K562 (cell line): ENCODE results near the gene NTN1. TPM values are rescaled to one million over a fixed set of nuclear protein-coding genes. Genes with fewer than 3 reads are reported as not detected.

ENCODE experiments used
- ATAC-seq: fragments of 200-7000 bp; cut with Tn5 transposase; 3 replicates; pipeline ENCODE4 v1.9.1; 2020; ENCODE audit warnings: moderate library complexity
- BruUV-seq: library from RNA; stranded (reverse); fragments of 400-500 nt; replicated peaks from 2 replicates; lab custom pipeline; 2021; lab: Mats Ljungman, UMichigan
- CTCF ChIA-PET: fragments of 300-600 bp; formaldehyde crosslinking; extraction: SDS; loops from one replicate; lab custom pipeline; 2021; ENCODE audit warnings: low intra/inter-chr PET ratio; lab: Yijun Ruan, JAX
- POLR2A ChIA-PET: fragments of 300-600, 350-650 bp; sonication (Branson Sonifier 250); formaldehyde crosslinking; extraction: SDS; loops from one replicate; lab custom pipeline; 2021; ENCODE audit warnings: antibody characterized with exemption, inconsistent platforms; lab: Yijun Ruan, JAX
- DNase-seq, 4 experiments: peaks; one replicate each; pipeline versions ENCODE4 v3.0.0 to v3.0.0-alpha.2; 2011 to 2018; ENCODE audit warnings: low spot score in 3 of 4, mixed read lengths in 3 of 4; ENCODE audit errors: extremely low read depth in 1 of 4
- FAIRE-seq: peaks from 2 replicates; lab custom pipeline; 2011; peaks lifted over from hg19 to GRCh38; lab: Jason Lieb, UNC
- H2AFZ ChIP-seq: 2 replicates; pipeline ENCODE4 v1.6.0; 2011; ENCODE audit warnings: low read depth, low read length, control low read depth, inconsistent platforms
- H3K27ac ChIP-seq: fragments of 200-600 bp; 3 replicates; pipeline ENCODE4 v1.8.0; 2011; ENCODE audit warnings: low read depth, mild to moderate bottlenecking, control low read depth, inconsistent platforms, low read length, moderate library complexity, mixed read lengths; ENCODE audit errors: extremely low read depth
- H3K27me3 ChIP-seq, 2 experiments: fragments of 300-600 bp in 1 of 2; 2 replicates in 1 of 2; 3 replicates in 1 of 2; pipeline versions ENCODE4 v1.6.0 to v1.8.0; 2011; ENCODE audit warnings: inconsistent platforms in 2 of 2, low read length in 2 of 2, mild to moderate bottlenecking in 1 of 2, mixed read lengths in 1 of 2, moderate library complexity in 1 of 2; ENCODE audit not compliant: control insufficient read depth in 2 of 2, insufficient read depth in 2 of 2
- H3K36me3 ChIP-seq: fragments of 300-600 bp; 3 replicates; pipeline ENCODE4 v1.8.0; 2011; ENCODE audit warnings: mild to moderate bottlenecking, low read length, inconsistent platforms; ENCODE audit not compliant: control insufficient read depth, insufficient read depth
- H3K4me1 ChIP-seq, 2 experiments: fragments of 200-600 bp in 1 of 2; replicated peaks in 1 of 2; 2 replicates in 1 of 2; 3 replicates in 1 of 2; pipeline versions ENCODE4 v1.5.1 to v1.8.0; 2011; ENCODE audit warnings: inconsistent platforms in 2 of 2, low read length in 2 of 2, mild to moderate bottlenecking in 1 of 2, mixed read lengths in 1 of 2, moderate library complexity in 1 of 2; ENCODE audit not compliant: control insufficient read depth in 2 of 2, insufficient read depth in 2 of 2
- H3K4me2 ChIP-seq: 2 replicates; pipeline ENCODE4 v1.6.1; 2011; ENCODE audit warnings: low read length, control low read depth, inconsistent platforms, mixed read lengths; ENCODE audit not compliant: insufficient read depth
- H3K4me3 ChIP-seq: fragments of 200-600 bp; sonication (generic), shearing (Covaris generic); 2 replicates; pipeline ENCODE4 v1.5.1; 2016; ENCODE audit warnings: control low read depth, inconsistent platforms
- H3K79me2 ChIP-seq: fragments of 200-600 bp; 3 replicates; pipeline ENCODE4 v1.8.0; 2011; ENCODE audit warnings: low read length, inconsistent platforms; ENCODE audit not compliant: control insufficient read depth, insufficient read depth
- H3K9ac ChIP-seq, 2 experiments: 2 replicates each; pipeline versions ENCODE4 v1.6.0 to v1.6.1; 2011; ENCODE audit warnings: low read depth in 2 of 2, low read length in 2 of 2, control low read depth in 1 of 2, inconsistent platforms in 1 of 2, mild to moderate bottlenecking in 1 of 2, mixed read lengths in 1 of 2; ENCODE audit not compliant: insufficient read depth in 1 of 2
- H3K9me1 ChIP-seq: one replicate; pipeline ENCODE4 v1.6.0; 2011; ENCODE audit warnings: inconsistent platforms, mild to moderate bottlenecking, low read length, moderate library complexity; ENCODE audit not compliant: control insufficient read depth, insufficient read depth
- H3K9me3 ChIP-seq: replicated peaks from 2 replicates; pipeline ENCODE4 v1.5.1; 2011; ENCODE audit warnings: low read depth, low read length, inconsistent platforms; ENCODE audit not compliant: control insufficient read depth, insufficient read depth
- H4K20me1 ChIP-seq: replicated peaks from 2 replicates; pipeline ENCODE4 v1.6.1; 2011; ENCODE audit warnings: low read length, inconsistent platforms, mixed read lengths; ENCODE audit not compliant: control insufficient read depth, insufficient read depth
- ASH1L ChIP-seq: fragments of 450-650 bp; IDR thresholded peaks from 2 replicates; pipeline ENCODE4 v1.6.1; 2018; ENCODE audit warnings: borderline replicate concordance, mild to moderate bottlenecking, low read depth; ENCODE audit not compliant: partially characterized antibody
- COPS2 ChIP-seq: fragments of 450-650 bp; conservative IDR thresholded peaks from 2 replicates; pipeline ENCODE4 v1.6.1; 2016; ENCODE audit warnings: mild to moderate bottlenecking, moderate library complexity
- KDM4B ChIP-seq, 2 experiments: fragments of 450-650 bp in 1 of 2; sonication (generic) in 1 of 2; IDR thresholded peaks; 2 replicates each; pipeline ENCODE4 v1.6.1; 2016 to 2017; ENCODE audit warnings: borderline replicate concordance in 2 of 2, antibody characterized with exemption in 1 of 2, low read depth in 1 of 2, mild to moderate bottlenecking in 1 of 2
- MEF2D ChIP-seq: conservative IDR thresholded peaks from 2 replicates; pipeline ENCODE4 v1.6.1; 2016; ENCODE audit warnings: low read depth, missing genetic modification characterization, missing compliant biosample characterization
- NEUROD1 ChIP-seq: fragments of 150-350 bp; IDR thresholded peaks from 2 replicates; pipeline ENCODE4 v1.6.1; 2014; ENCODE audit warnings: borderline replicate concordance, low read length, low read depth; ENCODE audit not compliant: partially characterized antibody
- RAD21 ChIP-seq, 2 experiments: fragments of 250-450 bp in 1 of 2; fragments of 450-650 bp in 1 of 2; sonication (Bioruptor Pico) in 1 of 2; formaldehyde crosslinking in 1 of 2; IDR thresholded peaks in 1 of 2; conservative IDR thresholded peaks in 1 of 2; 2 replicates each; pipeline versions ENCODE4 v1.4.0 to v1.8.0; 2020 to 2022; ENCODE audit warnings: mild to moderate bottlenecking in 2 of 2, moderate library complexity in 1 of 2
- SIRT6 ChIP-seq: IDR thresholded peaks from one replicate; pipeline ENCODE4 v1.6.1; 2012; ENCODE audit warnings: low read depth, mild to moderate bottlenecking, control low read depth, inconsistent platforms, low read length, moderate library complexity
- ZC3H8 ChIP-seq: fragments of 450-650 bp; IDR thresholded peaks from 2 replicates; pipeline ENCODE4 v1.6.1; 2017
- WGBS: fragments of 100-300 bp; shearing (Covaris generic); methylation state at CpG from one replicate; pipeline ENCODE4 v1.1.6; 2016; ENCODE audit warnings: low coverage, mixed read lengths; ENCODE audit not compliant: insufficient coverage; ENCODE audit errors: missing lambda C conversion rate; 5-methylcytosine and 5-hydroxymethylcytosine counted together
- in situ Hi-C: fragments of 300-500 bp; cut with MboI; formaldehyde crosslinking; loops from 4 replicates; pipeline ENCODE4 v1.15.0; 2018; ENCODE audit warnings: inconsistent platforms, mixed read lengths
- intact Hi-C: fragments of 100-400 bp; cut with micrococcal nuclease; formaldehyde crosslinking; loops from 2 replicates; pipeline ENCODE4 v1.14.2; 2022
- polyA plus RNA-seq, 8 experiments: library from polyadenylated mRNA; depleted of rRNA in 4 of 8; stranded (reverse) in 5 of 8; unstranded in 3 of 8; fragments of >200 nt; fragmentation: Nextera tagmentation in 2 of 8; fragmentation: Illumina TruSeq in 1 of 8; extraction: Ambion mirVana in 2 of 8; extraction: Trizol in 1 of 8; gene quantifications; 2 replicates each; pipeline versions ENCODE4 v1.2.1 to v1.2.3, GENCODE V29; 2011 to 2014; ENCODE audit warnings: inconsistent platforms in 1 of 8, missing spikeins in 1 of 8
- total RNA-seq, 7 experiments: library from RNA; depleted of rRNA in 6 of 7; stranded (reverse); fragments of >200 nt in 6 of 7; fragmentation: Illumina TruSeq in 2 of 7; extraction: Trizol in 2 of 7; gene quantifications; 2 replicates each; pipeline versions ENCODE4 v1.2.1 to v1.2.3, GENCODE V29; 2011 to 2021; ENCODE audit warnings: low replicate concordance in 1 of 7

NTN1 gene
- total and polyA plus RNA-seq, 9 of the 15 experiments (the other 6 are each of a cell fraction or from before 2014, with no cell fraction given), result 0.02 TPM; not detected in 8

GRCh38 chr17:9233761-9234160 is 212.5 kb downstream of the NTN1 start (continued):
- TF ChIP-seq KDM4B (IDR thresholded peaks at IDR 0.05; ENCODE audit: borderline replicate concordance in 2 of 2, low read depth in 1 of 2) (no peak), ASH1L (no peak)

- H3K4me1 ChIP-seq, result peaks cover 0 to 4% of the 10 kb centered on the region in 2 experiments; a peak in 2 of 5 replicates
- no peak overlapping the region for H3K4me3 ChIP-seq
- no peak for TF ChIP-seq NEUROD1
- TF ChIP-seq SIRT6, result no peak
- TF ChIP-seq RAD21 (CRISPR knock-in tag; conservative IDR thresholded peaks at IDR 0.05 in 1 of 2, IDR thresholded peaks at IDR 0.05 in 1 of 2), result no peak
- TF ChIP-seq MEF2D (tag), result no peak
- no peak for TF ChIP-seq ZC3H8
- TF ChIP-seq COPS2, result no peak
- CTCF ChIA-PET, result no interaction called here
- no peak overlapping the region for H3K27ac ChIP-seq
- POLR2A ChIA-PET, result no interaction called here
- no peaks in the 10 kb centered on the region for H3K9me1 ChIP-seq
- no peak overlapping the region for H3K9ac ChIP-seq
- no peak overlapping the region for H3K4me2 ChIP-seq
- H4K20me1 ChIP-seq, result 0 out of 2 replicates have a peak, but pooled peaks cover 5% of the 10 kb centered on the region
- in situ Hi-C loops, result no loop called here
- H3K27me3 ChIP-seq, result peaks cover 0 to 34% of the 10 kb centered on the region in 2 experiments; a peak in 2 of 5 replicates
- 3% methylated on average over 4 of the region's 8 CpGs for WGBS
- H3K79me2 ChIP-seq, result no peaks in the 10 kb centered on the region
- H3K36me3 ChIP-seq, result no peaks in the 10 kb centered on the region
- BruUV-seq, result no TSS peak
- H3K9me3 ChIP-seq, result no peaks in the 10 kb centered on the region
- DNase-seq (no peak), FAIRE-seq (no peak), ATAC-seq (no peak)
- no peak overlapping the region for H2AFZ ChIP-seq
- intact Hi-C loops, result no loop called here
Measured at GRCh38 chr17:9234389-9234945, 213.2 kb downstream of the NTN1 start.
